Effector memory CD4-positive, alpha-beta T cell (primary cell): ENCODE data around the gene MOSPD3.
"Not testable (repeated sequence)": the region's sequence is repeated elsewhere in the genome, so short reads cannot be mapped to it uniquely, and the experiment has no call there.

Source experiments
- DNase-seq, 3 donors: peaks; one replicate each; pipeline ENCODE4 v3.0.0-alpha.2; 2020
- H3K27ac ChIP-seq: 2 replicates; pipeline ENCODE4 v1.7.0; 2013; ENCODE audit warnings: mild to moderate bottlenecking, low read length, moderate library complexity; ENCODE audit not compliant: insufficient read depth, poor library complexity, severe bottlenecking
- H3K27me3 ChIP-seq: replicated peaks from 2 replicates; pipeline ENCODE4 v1.7.0; 2013; ENCODE audit warnings: mild to moderate bottlenecking, low read length; ENCODE audit not compliant: insufficient read depth, control insufficient read depth, poor library complexity, severe bottlenecking
- H3K36me3 ChIP-seq: 2 replicates; pipeline ENCODE4 v1.7.0; 2013; ENCODE audit warnings: mild to moderate bottlenecking, low read length, moderate library complexity; ENCODE audit not compliant: control insufficient read depth, insufficient read depth
- H3K4me1 ChIP-seq: 2 replicates; pipeline ENCODE4 v1.7.0; 2013; ENCODE audit warnings: low read length, mild to moderate bottlenecking; ENCODE audit not compliant: control insufficient read depth, insufficient read depth, poor library complexity, severe bottlenecking
- H3K4me3 ChIP-seq: 2 replicates; pipeline ENCODE4 v1.7.0; 2013; ENCODE audit warnings: low read length, low read depth, mild to moderate bottlenecking; ENCODE audit not compliant: insufficient read depth, poor library complexity, severe bottlenecking
- H3K9me3 ChIP-seq: 2 replicates; pipeline ENCODE4 v1.7.0; 2013; ENCODE audit warnings: mild to moderate bottlenecking, low read length, moderate library complexity; ENCODE audit not compliant: control insufficient read depth
- total RNA-seq, 3 donors: gene quantifications; one replicate each; lab custom pipeline; 2026; lab: John Stamatoyannopoulos, UW

MOSPD3 gene, protein sequence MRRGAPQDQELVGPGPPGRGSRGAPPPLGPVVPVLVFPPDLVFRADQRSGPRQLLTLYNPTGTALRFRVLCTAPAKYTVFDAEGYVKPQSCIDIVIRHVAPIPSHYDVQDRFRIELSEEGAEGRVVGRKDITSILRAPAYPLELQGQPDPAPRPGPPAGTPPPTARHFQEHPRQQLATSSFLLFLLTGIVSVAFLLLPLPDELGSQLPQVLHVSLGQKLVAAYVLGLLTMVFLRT
- 4.4 to 6.4 (median 5.9) reads per million in 3 donors for total RNA-seq

DNA sequence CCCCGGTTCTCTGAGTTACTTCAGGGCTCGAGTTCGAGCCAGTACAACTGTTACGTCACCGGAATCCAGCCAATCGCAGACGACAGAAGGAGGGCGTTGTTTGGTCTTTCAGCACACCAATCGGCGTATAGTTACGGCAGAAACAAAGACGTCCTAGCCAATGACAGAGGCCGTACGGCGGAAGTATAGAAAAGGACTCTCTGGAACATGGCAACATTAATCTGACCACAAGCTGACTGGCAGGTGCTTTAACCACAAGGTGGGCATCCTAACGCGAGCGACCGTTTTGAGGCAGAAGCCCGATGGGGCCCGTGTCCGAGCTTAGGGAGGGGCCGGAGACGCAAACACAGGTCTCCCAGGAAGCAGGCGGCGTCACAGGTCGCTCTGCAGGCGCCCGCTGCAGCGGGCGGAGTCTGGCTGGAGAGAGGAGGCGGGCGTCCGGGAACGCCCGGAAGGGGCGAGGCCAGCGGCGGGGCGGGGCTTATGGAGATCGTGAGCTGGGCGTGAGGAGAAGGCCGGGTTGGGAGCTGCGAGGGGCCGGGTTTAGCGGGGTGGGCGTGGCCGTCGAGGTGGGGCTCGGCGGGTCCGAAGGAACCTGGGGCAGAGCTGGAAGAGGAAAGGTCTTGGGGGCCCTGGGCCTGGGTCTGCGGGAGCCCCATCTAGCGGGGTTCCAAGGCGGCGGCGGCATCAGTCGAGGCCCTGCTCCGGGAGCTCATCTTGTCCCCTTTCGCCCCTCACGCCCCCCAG, at the start of gene MOSPD3:
TSS of gene MOSPD3 (plus strand) at position 558 of the 747 bp plus-strand sequence. CDS start 252 bp downstream, outside the sequence.
- Histone ChIP-seq H3K9me3 (no peaks in the 10 kb centered on the region), H3K4me3 (peak within 1 kb of the TSS; percentile 51), H3K4me1 (peaks cover 19% of the 10 kb centered on the region), H3K27ac (peak within 1 kb of the TSS; percentile 80), H3K27me3 (no peaks in the 10 kb centered on the region), H3K36me3 (no peaks in the 10 kb centered on the region)
- peak; percentile 94 to 96 (median 95) for DNase-seq

DNA sequence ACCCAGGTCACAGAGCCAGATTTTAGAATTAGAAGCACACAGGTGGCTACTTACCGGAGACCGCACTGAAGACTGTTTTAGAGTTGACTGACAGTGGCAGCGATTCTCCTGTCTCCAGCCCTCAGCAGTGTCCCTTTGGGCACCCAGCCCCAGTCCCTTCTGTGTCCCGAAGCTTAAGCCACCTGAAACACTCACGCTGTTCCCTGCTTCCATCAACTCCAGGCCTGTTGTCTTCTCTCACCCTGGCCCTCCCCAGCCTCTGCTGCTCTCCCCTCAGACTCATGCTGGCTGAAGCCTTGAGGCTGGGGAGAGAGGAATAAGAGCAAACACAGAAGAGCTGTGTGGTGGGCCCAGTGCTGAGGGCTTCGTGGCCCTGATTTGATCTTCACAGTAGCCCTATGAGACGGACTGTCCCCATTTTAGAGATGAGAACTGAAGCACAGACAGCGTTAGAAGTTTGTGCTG, 49.2 kb upstream of the MOSPD3 start:
- peaks cover 32% of the 10 kb centered on the region for H3K36me3 ChIP-seq

DNA sequence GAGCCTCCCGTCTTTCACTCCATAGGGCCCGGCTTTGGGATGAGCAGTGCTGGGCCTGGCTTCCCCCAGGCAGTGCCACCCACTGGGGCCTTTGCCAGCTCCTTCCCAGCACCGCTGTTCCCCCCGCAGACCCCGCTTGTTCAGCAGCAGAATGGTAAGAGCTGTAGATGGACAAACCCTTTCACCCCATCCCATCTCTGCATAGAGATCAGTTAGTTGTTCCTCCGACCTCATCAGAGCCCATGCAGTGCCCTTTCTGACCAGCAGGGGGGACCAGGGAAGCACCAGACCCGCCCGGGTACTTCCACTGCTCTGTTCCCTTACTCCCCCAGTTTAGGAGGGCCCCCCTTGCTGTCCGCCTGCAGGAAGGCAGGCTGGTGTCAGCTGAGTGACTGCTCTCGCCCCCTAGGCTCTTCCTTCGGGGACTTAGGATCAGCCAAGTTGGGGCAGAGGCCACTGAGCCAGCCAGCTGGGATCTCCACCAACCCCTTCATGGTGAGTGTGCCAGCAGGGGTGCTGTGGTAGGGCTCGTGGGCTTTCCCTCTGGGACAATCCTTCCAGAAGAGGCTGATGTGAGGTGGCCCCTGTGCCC, 48.4 kb upstream of the MOSPD3 start:
- peak overlapping the region; percentile 21 for H3K27ac ChIP-seq
- H3K9me3 ChIP-seq: no peaks in the 10 kb centered on the region
- no peak overlapping the region for H3K4me3 ChIP-seq
- peak; percentile 56 to 70 (median 60) for DNase-seq
- H3K4me1 ChIP-seq: peaks cover 15% of the 10 kb centered on the region
- H3K36me3 ChIP-seq: peaks cover 32% of the 10 kb centered on the region
- no peaks in the 10 kb centered on the region for H3K27me3 ChIP-seq

More for the DNA sequence above, 49.2 kb upstream of the MOSPD3 start:
- Histone ChIP-seq H3K9me3 (no peaks in the 10 kb centered on the region), H3K4me1 (peaks cover 12% of the 10 kb centered on the region), H3K27me3 (no peaks in the 10 kb centered on the region), H3K27ac (no peak overlapping the region), H3K4me3 (no peak overlapping the region)
- no peak for DNase-seq

DNA sequence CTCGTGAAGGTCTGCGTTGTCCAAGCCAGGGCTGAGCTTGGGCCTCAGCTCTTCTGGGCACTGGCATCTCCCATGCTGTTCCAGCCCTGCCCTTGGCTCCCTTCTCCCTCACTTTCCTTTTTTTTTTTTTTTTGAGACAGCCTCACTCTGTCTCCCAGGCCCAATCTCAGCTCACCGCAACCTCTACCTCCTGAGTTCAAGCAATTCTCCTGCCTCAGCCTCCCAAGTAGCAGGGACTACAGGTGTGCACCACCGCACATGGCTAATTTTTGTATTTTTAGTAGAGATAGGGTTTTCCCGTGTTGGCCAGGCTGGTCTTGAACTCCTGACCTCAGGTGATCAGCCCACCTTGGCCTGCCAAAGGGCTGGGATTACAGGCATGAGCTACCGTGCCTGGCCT, 47.9 kb upstream of the MOSPD3 start:
- not testable (repeated sequence) for H3K9me3 ChIP-seq, H3K4me3 ChIP-seq, H3K27me3 ChIP-seq, DNase-seq
- H3K4me1 ChIP-seq: peaks cover 19% of the 10 kb centered on the region
- peak overlapping the region; percentile 21 for H3K27ac ChIP-seq
- H3K36me3 ChIP-seq: peaks cover 32% of the 10 kb centered on the region

DNA sequence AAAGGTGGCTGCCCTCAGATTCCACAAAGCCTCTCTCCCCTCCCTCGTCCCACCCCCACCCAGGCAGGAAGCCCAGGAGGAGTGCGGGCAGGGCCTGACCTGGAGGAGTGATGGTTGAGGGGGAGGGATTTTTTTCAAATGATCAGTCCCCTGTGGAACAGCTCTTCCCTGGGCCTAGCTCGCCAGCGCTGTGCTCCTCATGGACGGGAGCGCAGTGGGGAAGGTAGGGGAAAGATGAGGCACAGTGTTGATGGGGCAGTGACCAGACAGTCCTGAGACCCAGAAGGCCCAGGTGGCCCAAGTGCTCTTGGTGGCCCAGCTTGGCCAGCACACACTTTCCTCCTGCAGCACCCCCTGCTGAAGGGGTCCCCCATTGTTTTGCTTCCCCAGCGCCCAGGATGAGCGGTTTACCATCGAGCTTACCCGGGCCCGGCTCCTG, 47.2 kb upstream of the MOSPD3 start:
- Histone ChIP-seq H3K27me3 (no peaks in the 10 kb centered on the region), H3K9me3 (no peaks in the 10 kb centered on the region), H3K27ac (no peak overlapping the region), H3K4me1 (peaks cover 21% of the 10 kb centered on the region), H3K36me3 (peaks cover 30% of the 10 kb centered on the region), H3K4me3 (no peak overlapping the region)
- no peak for DNase-seq

DNA sequence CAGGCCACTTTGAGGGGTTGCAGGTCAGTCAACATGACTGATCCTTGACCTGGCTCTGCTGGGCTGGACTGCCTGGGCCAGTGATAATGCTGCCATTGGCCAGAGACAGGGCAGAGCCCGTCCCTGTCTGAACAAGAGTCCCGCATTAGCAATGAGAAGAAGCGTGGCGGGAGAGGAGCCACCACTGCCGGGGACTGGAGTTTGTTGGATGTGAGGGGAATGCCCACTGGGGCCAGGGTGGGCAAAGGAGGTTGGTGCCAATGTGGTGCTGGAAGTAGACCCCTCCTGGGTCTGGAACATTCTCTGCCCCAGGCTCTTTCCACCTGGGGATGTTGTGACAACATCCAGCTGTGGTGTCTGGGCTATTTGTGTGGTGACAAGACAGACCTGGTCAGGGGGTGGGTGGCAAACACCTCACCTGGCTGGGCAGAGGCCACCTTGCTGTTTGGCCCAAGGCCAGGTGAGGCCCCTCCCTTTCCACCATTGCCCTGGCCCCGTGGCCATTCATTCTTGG, 46.3 kb upstream of the MOSPD3 start:
- no peak for DNase-seq
- no peak overlapping the region for H3K4me3 ChIP-seq

DNA sequence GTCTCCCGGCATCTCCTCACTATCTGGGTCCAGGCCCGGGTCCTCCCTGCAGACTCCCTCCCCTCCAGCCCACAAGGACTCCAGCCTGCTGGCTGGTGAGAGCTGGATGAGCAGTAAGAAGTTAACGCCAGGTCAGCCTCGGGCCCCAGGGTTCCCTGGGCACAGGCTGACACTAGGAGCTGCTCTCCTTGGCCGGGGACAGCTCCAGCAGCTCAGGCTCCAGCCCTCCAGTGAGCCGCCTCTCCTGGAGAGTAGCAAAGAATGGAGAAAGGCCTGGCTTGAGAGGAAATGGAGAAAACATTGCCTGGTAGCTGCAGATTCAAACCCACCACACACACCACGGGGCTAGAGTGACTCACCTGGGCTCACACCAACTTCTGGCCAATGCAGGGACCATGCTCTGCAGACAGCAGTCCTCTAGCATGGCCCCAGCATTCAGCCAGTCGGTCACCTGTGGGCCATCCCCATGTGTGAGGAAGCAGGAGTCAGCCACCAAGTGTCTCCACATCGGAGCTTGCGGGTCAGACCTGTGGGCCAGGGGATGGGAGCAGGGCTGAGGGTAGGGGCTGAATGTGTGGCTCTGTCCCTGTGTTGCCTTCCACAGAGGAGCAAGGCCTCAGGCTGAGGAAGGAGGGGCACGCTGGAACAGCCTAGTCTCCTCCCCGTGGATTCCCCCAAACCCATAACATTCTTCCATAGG, 45.2 kb upstream of the MOSPD3 start:
- no peak overlapping the region for H3K4me3 ChIP-seq
- no peak for DNase-seq
- no peaks in the 10 kb centered on the region for H3K9me3 ChIP-seq
- no peaks in the 10 kb centered on the region for H3K27me3 ChIP-seq
- H3K4me1 ChIP-seq: peaks cover 37% of the 10 kb centered on the region
- H3K36me3 ChIP-seq: peaks cover 15% of the 10 kb centered on the region
- no peak overlapping the region for H3K27ac ChIP-seq

More for the DNA sequence above, 46.3 kb upstream of the MOSPD3 start:
- H3K4me1 ChIP-seq: peaks cover 29% of the 10 kb centered on the region
- H3K27ac ChIP-seq: no peak overlapping the region
- H3K27me3 ChIP-seq: no peaks in the 10 kb centered on the region
- H3K9me3 ChIP-seq: no peaks in the 10 kb centered on the region
- H3K36me3 ChIP-seq: peaks cover 26% of the 10 kb centered on the region

DNA sequence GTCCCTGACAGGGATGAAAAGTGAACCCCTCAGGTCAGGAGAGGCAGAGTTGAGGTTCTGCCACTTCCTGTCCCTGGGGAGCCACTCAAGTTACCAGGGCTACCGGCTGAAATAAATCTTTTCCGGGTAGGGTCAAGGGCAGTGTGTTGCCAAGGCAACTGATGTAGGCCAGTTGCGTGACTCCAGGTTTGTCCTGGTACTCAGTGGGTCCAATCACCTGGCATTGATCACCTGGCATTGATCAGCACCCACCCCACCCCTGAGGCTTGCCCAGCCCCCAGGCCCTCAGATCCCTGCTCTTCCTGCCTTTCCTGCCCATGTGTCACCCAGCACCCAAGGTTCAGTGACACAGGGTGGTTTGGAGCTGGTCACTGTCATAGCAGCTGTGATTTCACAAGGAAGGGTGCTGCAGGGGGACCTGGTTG, 44.6 kb upstream of the MOSPD3 start:
- Histone ChIP-seq H3K27me3 (no peaks in the 10 kb centered on the region), H3K4me1 (peaks cover 37% of the 10 kb centered on the region), H3K27ac (no peak overlapping the region), H3K4me3 (no peak overlapping the region), H3K9me3 (no peaks in the 10 kb centered on the region), H3K36me3 (peaks cover 11% of the 10 kb centered on the region)
- no peak for DNase-seq

DNA sequence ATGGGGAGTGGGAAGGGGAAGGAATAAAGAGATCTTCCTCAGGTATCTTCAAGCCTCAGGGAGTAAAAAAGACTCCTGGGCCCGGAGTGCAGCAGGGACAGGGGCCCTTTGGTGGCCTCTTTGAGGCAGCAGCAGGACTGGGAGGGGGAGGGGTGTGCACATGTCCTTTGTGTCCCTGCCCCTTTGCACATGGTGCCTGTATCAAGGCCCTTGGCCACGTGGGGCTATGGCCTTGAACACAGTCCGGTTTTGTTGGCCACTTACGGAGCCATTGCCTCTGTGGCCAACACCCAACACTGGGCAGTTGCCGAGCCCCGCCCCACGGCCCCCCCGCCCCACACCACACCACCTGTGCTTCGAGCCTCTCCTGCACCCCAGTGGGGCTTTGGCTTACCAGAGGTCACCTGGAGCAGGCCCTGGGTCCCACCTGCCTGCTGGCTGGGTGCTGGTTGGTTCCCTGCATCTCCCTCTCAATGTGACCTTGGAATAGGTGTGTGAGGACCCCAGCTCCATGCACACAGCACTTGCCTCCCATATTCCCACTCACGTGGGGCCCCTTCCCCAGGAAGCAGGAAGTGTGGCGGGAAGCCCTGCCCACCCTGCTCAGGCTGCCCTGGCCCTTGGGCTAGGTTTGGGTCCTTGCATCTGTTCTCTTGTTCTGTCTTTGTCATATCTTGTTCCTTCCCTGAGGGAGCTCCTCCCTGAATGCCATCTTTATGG, 44.0 kb upstream of the MOSPD3 start:
- DNase-seq: no peak
- Histone ChIP-seq H3K4me1 (peaks cover 37% of the 10 kb centered on the region), H3K27ac (peak overlapping the region; percentile 25), H3K27me3 (no peaks in the 10 kb centered on the region), H3K9me3 (no peaks in the 10 kb centered on the region), H3K4me3 (no peak overlapping the region), H3K36me3 (peaks cover 11% of the 10 kb centered on the region)
